Measurements from ENCODE around the gene C5orf15.

Gene C5orf15

GRCh38 chr5:133968204-133968980 is at the start of gene C5orf15:
Gene C5orf15 (minus strand): TSS chr5:133968625. CDS start chr5:133968584, 41 bp downstream.
- peak; percentile 94 for DNase-seq

- no peak for DNase-seq
These were observed 39.9 kb upstream of the C5orf15 start for GRCh38 chr5:134008266-134008749.

- DNase-seq, result no peak
These were observed 39.3 kb upstream of the C5orf15 start for GRCh38 chr5:134007581-134008265.

GRCh38 chr5:134006115-134006514 is 37.7 kb upstream of the C5orf15 start:
- DNase-seq, result no peak

GRCh38 chr5:134005417-134006061 is 37.1 kb upstream of the C5orf15 start:
- DNase-seq, result no peak

GRCh38 chr5:134004626-134005416 is 36.4 kb upstream of the C5orf15 start, which contains the start of gene VDAC1:
Gene VDAC1 (minus strand): TSS chr5:134004975. CDS start chr5:133993012, 11,963 bp downstream.
- DNase-seq, result peak; percentile 34

- DNase-seq, result no peak
These were observed 35.6 kb upstream of the C5orf15 start for GRCh38 chr5:134003817-134004625.

- DNase-seq, result no peak
These were observed 34.8 kb upstream of the C5orf15 start for GRCh38 chr5:134003064-134003816.

- no peak for DNase-seq
These were observed 33.7 kb upstream of the C5orf15 start for GRCh38 chr5:134001938-134002731.

- DNase-seq, result no peak
These were observed 32.5 kb upstream of the C5orf15 start for GRCh38 chr5:134000696-134001453.

- no peak for DNase-seq
These were observed 31.7 kb upstream of the C5orf15 start for GRCh38 chr5:134000091-134000511.

GRCh38 chr5:133998807-133999206 is 30.4 kb upstream of the C5orf15 start:
- DNase-seq, result no peak

- no peak for DNase-seq
These were observed 29.6 kb upstream of the C5orf15 start for GRCh38 chr5:133998042-133998441.

GRCh38 chr5:133996683-133997252 is 28.3 kb upstream of the C5orf15 start:
- no peak for DNase-seq

GRCh38 chr5:133995883-133996563 is 27.6 kb upstream of the C5orf15 start:
- DNase-seq, result no peak

- no peak for DNase-seq
These were observed 26.9 kb upstream of the C5orf15 start for GRCh38 chr5:133995341-133995740.

GRCh38 chr5:133994990-133995333 is 26.5 kb upstream of the C5orf15 start:
- no peak for DNase-seq

GRCh38 chr5:133994297-133994989 is 26.0 kb upstream of the C5orf15 start:
- DNase-seq, result no peak
